GM13976 (cell line): Measurements from ENCODE around the gene SLC25A38.

ENCODE experiments used
- DNase-seq: peaks from one replicate; pipeline ENCODE4 v3.0.0; 2012; ENCODE audit warnings: low spot score
- in situ Hi-C: fragments of 300-500 bp; cut with MboI; formaldehyde crosslinking; loops from one replicate; pipeline ENCODE4 v1.12.0; 2022; ENCODE audit warnings: low sequenced_read_pairs, mixed read lengths, inconsistent platforms; ENCODE audit not compliant: unreplicated experiment
- TF ChIP-seq, protein P1 (sequence below): IDR thresholded peaks from 2 replicates; pipeline ENCODE4 v1.5.1; 2012; ENCODE audit warnings: borderline replicate concordance, mild to moderate bottlenecking; ENCODE audit not compliant: insufficient read depth; ENCODE audit errors: extremely low read depth, missing control alignments, control extremely low read depth

Gene SLC25A38

GRCh38 chr3:39433642-39434041, 50.5 kb downstream of the SLC25A38 start:
- no peak for DNase-seq
- in situ Hi-C loops = no loop called here

GRCh38 chr3:39434574-39434973, 51.4 kb downstream of the SLC25A38 start:
- no peak for DNase-seq
- in situ Hi-C loops = no loop called here
- TF ChIP-seq, protein P1, sequence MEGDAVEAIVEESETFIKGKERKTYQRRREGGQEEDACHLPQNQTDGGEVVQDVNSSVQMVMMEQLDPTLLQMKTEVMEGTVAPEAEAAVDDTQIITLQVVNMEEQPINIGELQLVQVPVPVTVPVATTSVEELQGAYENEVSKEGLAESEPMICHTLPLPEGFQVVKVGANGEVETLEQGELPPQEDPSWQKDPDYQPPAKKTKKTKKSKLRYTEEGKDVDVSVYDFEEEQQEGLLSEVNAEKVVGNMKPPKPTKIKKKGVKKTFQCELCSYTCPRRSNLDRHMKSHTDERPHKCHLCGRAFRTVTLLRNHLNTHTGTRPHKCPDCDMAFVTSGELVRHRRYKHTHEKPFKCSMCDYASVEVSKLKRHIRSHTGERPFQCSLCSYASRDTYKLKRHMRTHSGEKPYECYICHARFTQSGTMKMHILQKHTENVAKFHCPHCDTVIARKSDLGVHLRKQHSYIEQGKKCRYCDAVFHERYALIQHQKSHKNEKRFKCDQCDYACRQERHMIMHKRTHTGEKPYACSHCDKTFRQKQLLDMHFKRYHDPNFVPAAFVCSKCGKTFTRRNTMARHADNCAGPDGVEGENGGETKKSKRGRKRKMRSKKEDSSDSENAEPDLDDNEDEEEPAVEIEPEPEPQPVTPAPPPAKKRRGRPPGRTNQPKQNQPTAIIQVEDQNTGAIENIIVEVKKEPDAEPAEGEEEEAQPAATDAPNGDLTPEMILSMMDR = no peak

More at GRCh38 chr3:39433642-39434041, 50.5 kb downstream of the SLC25A38 start:
- TF ChIP-seq, protein P1 = no peak

- in situ Hi-C loops = no loop called here
- TF ChIP-seq, protein P1 = no peak
- DNase-seq = no peak
Observed at GRCh38 chr3:39435006-39435748, 52.0 kb downstream of the SLC25A38 start.

GRCh38 chr3:39438880-39439279, 55.7 kb downstream of the SLC25A38 start:
- in situ Hi-C loops = no loop called here
- TF ChIP-seq, protein P1 = no peak
- DNase-seq = no peak

GRCh38 chr3:39440316-39440715, 57.1 kb downstream of the SLC25A38 start:
- in situ Hi-C loops = no loop called here
- DNase-seq = no peak
- TF ChIP-seq, protein P1 = no peak

- no peak for DNase-seq
- in situ Hi-C loops = no loop called here
- TF ChIP-seq, protein P1 = no peak
Observed at GRCh38 chr3:39443530-39443929, 60.4 kb downstream of the SLC25A38 start.

- TF ChIP-seq, protein P1 = no peak
- in situ Hi-C loops = no loop called here
- DNase-seq = no peak
Observed at GRCh38 chr3:39445927-39446326, 62.8 kb downstream of the SLC25A38 start.
